ENCODE data around the gene TAMM41. TPM values are rescaled to one million over a fixed set of nuclear protein-coding genes. Genes with fewer than 3 reads are reported as not detected.

TAMM41 gene
- total RNA-seq, 5 donors from 2014 or later (not counting 1 experiment from before 2014, with no cell fraction given) = 19.6 to 43.3 (median 32.4) TPM

GRCh38 chr3:11789412-11789811, 57.3 kb downstream of the TAMM41 start:
- H3K9me3 ChIP-seq = no peaks in the 10 kb centered on the region
- Mint-ChIP-seq H3K4me3 (no peak overlapping the region), H3K9me3 (peaks cover 0 to 2% (median 0%) of the 10 kb centered on the region in 3 donors), H3K4me1 (peaks cover 14 to 23% (median 14%) of the 10 kb centered on the region in 3 donors), H3K27me3 (no peaks in the 10 kb centered on the region), H3K27ac (peak overlapping the region in 1 of 2 donors; percentile 69), H3K36me3 (peaks cover 71% of the 10 kb centered on the region)
- no peaks in the 10 kb centered on the region for H3K27me3 ChIP-seq (replicated peaks in 1 of 2; ENCODE audit: control insufficient read depth in 2 of 2, extremely low read depth in 1 of 2, insufficient read depth in 2 of 2, low read length in 1 of 2)
- H3K27ac ChIP-seq (ENCODE audit: low read length) = no peak overlapping the region
- ChIA-PET POLR2A (interaction anchor here in 1 of 2 donors (0.7 kb wide), 1 partner anchor 518 kb away, joined by 8 read pairs; no protein-coding TSS in a partner anchor), CTCF (no interaction called here)
- H3K4me3 ChIP-seq (ENCODE audit: control insufficient read depth in 1 of 2, extremely low read depth in 1 of 2, low read length in 1 of 2) = no peak overlapping the region
- no CpG with 5 or more reads among the region's 1 CpG for WGBS (ENCODE audit: insufficient coverage)
- H3K36me3 ChIP-seq (ENCODE audit: control insufficient read depth in 2 of 2, extremely low read depth in 1 of 2, insufficient read depth in 1 of 2, low read length in 1 of 2) = peaks cover 6 to 64% of the 10 kb centered on the region in 2 donors
- DNase-seq = no peak
- H3K4me1 ChIP-seq (ENCODE audit: control insufficient read depth in 1 of 2, extremely low read depth in 1 of 2, insufficient read depth in 2 of 2, low read length in 2 of 2) = peaks cover 0 to 17% of the 10 kb centered on the region in 2 experiments
- ATAC-seq (replicated peaks in 1 of 4) = no peak

GRCh38 chr3:11784971-11785377, 61.7 kb downstream of the TAMM41 start:
- H3K27ac ChIP-seq (ENCODE audit: low read length) = peak overlapping the region; percentile 62
- Mint-ChIP-seq H3K9me3 (peaks cover 0 to 2% (median 0%) of the 10 kb centered on the region in 3 donors), H3K4me1 (peaks cover 14 to 25% (median 19%) of the 10 kb centered on the region in 3 donors), H3K27me3 (no peaks in the 10 kb centered on the region), H3K36me3 (peaks cover 37% of the 10 kb centered on the region), H3K4me3 (peak overlapping the region; percentile 36 to 69 (median 65)), H3K27ac (peak overlapping the region; percentile 59 to 92)
- DNase-seq (peak in 17 of 35 experiments; percentile 1 to 36 (median 9)), ATAC-seq (replicated peaks in 1 of 4) (peak; percentile 51 to 88 (median 73))
- H3K4me1 ChIP-seq (ENCODE audit: control insufficient read depth in 1 of 2, extremely low read depth in 1 of 2, insufficient read depth in 2 of 2, low read length in 2 of 2) = peaks cover 0 to 17% of the 10 kb centered on the region in 2 experiments
- 0% methylated on average over 1 of the region's 3 CpGs for WGBS (ENCODE audit: insufficient coverage)
- ChIA-PET POLR2A (interaction anchor here (0.6 to 0.7 kb wide), 2 partner anchors 15 to 1190 kb away, joined by 3 to 4 read pairs; no protein-coding TSS in a partner anchor), CTCF (interaction anchor here in 1 of 2 donors (1.0 kb wide), 1 partner anchor 19 kb away, joined by 3 read pairs; no protein-coding TSS in a partner anchor)
- peaks cover 6 to 22% of the 10 kb centered on the region in 2 donors for H3K36me3 ChIP-seq (ENCODE audit: control insufficient read depth in 2 of 2, extremely low read depth in 1 of 2, insufficient read depth in 1 of 2, low read length in 1 of 2)
- no peaks in the 10 kb centered on the region for H3K27me3 ChIP-seq (replicated peaks in 1 of 2; ENCODE audit: control insufficient read depth in 2 of 2, extremely low read depth in 1 of 2, insufficient read depth in 2 of 2, low read length in 1 of 2)
- no peaks in the 10 kb centered on the region for H3K9me3 ChIP-seq
- peak overlapping the region in 1 of 2 donors; percentile 29 for H3K4me3 ChIP-seq (ENCODE audit: control insufficient read depth in 1 of 2, extremely low read depth in 1 of 2, low read length in 1 of 2)

GRCh38 chr3:11780341-11780740, 66.3 kb downstream of the TAMM41 start:
- Mint-ChIP-seq H3K9me3 (no peaks in the 10 kb centered on the region), H3K36me3 (peaks cover 31% of the 10 kb centered on the region), H3K27ac (no peak overlapping the region), H3K4me1 (peaks cover 9 to 15% (median 12%) of the 10 kb centered on the region in 3 donors), H3K4me3 (no peak overlapping the region), H3K27me3 (no peaks in the 10 kb centered on the region)
- ChIA-PET POLR2A (interaction anchor here in 1 of 2 donors (0.5 kb wide), 1 partner anchor 43 kb away, joined by 3 read pairs; no protein-coding TSS in a partner anchor), CTCF (no interaction called here)
- H3K27ac ChIP-seq (ENCODE audit: low read length) = no peak overlapping the region
- no peak overlapping the region for H3K4me3 ChIP-seq (ENCODE audit: control insufficient read depth in 1 of 2, extremely low read depth in 1 of 2, low read length in 1 of 2)
- peaks cover 0 to 8% of the 10 kb centered on the region in 2 experiments for H3K4me1 ChIP-seq (ENCODE audit: control insufficient read depth in 1 of 2, extremely low read depth in 1 of 2, insufficient read depth in 2 of 2, low read length in 2 of 2)
- ATAC-seq (replicated peaks in 1 of 4) = no peak
- no peaks in the 10 kb centered on the region for H3K27me3 ChIP-seq (replicated peaks in 1 of 2; ENCODE audit: control insufficient read depth in 2 of 2, extremely low read depth in 1 of 2, insufficient read depth in 2 of 2, low read length in 1 of 2)
- DNase-seq = no peak
- 100% methylated on average over 1 of the region's 1 CpG for WGBS (ENCODE audit: insufficient coverage)
- no peaks in the 10 kb centered on the region for H3K9me3 ChIP-seq
- peaks cover 0 to 5% of the 10 kb centered on the region in 2 donors for H3K36me3 ChIP-seq (ENCODE audit: control insufficient read depth in 2 of 2, extremely low read depth in 1 of 2, insufficient read depth in 1 of 2, low read length in 1 of 2)

- H3K4me1 Mint-ChIP-seq = peaks cover 2 to 8% (median 7%) of the 10 kb centered on the region in 3 donors
- ATAC-seq (replicated peaks in 1 of 4) = no peak
- Histone ChIP-seq H3K27me3 (replicated peaks in 1 of 2; ENCODE audit: control insufficient read depth in 2 of 2, extremely low read depth in 1 of 2, insufficient read depth in 2 of 2, low read length in 1 of 2) (no peaks in the 10 kb centered on the region), H3K27ac (ENCODE audit: low read length) (no peak overlapping the region), H3K4me3 (ENCODE audit: control insufficient read depth in 1 of 2, extremely low read depth in 1 of 2, low read length in 1 of 2) (no peak overlapping the region), H3K36me3 (ENCODE audit: control insufficient read depth in 2 of 2, extremely low read depth in 1 of 2, insufficient read depth in 1 of 2, low read length in 1 of 2) (peaks cover 0 to 5% of the 10 kb centered on the region in 2 donors), H3K4me1 (ENCODE audit: control insufficient read depth in 1 of 2, extremely low read depth in 1 of 2, insufficient read depth in 2 of 2, low read length in 2 of 2) (peaks cover 0 to 1% of the 10 kb centered on the region in 2 experiments), H3K9me3 (no peaks in the 10 kb centered on the region)
- H3K36me3 Mint-ChIP-seq = peaks cover 27% of the 10 kb centered on the region
- no peak overlapping the region for H3K4me3 Mint-ChIP-seq
- H3K27ac Mint-ChIP-seq = no peak overlapping the region
- H3K27me3 Mint-ChIP-seq = no peaks in the 10 kb centered on the region
- ChIA-PET POLR2A (no interaction called here), CTCF (no interaction called here)
- WGBS (ENCODE audit: insufficient coverage) = 97% methylated on average over 3 of the region's 3 CpGs
- H3K9me3 Mint-ChIP-seq = no peaks in the 10 kb centered on the region
- no peak for DNase-seq
Observed at GRCh38 chr3:11779626-11780025, 67.1 kb downstream of the TAMM41 start.

GRCh38 chr3:11778248-11778647, 68.4 kb downstream of the TAMM41 start:
- CTCF ChIA-PET = no interaction called here
- POLR2A ChIA-PET = no interaction called here
- Mint-ChIP-seq H3K9me3 (no peaks in the 10 kb centered on the region), H3K27ac (no peak overlapping the region), H3K27me3 (no peaks in the 10 kb centered on the region), H3K4me1 (no peaks in the 10 kb centered on the region), H3K36me3 (peaks cover 27% of the 10 kb centered on the region), H3K4me3 (no peak overlapping the region)
- Histone ChIP-seq H3K27ac (ENCODE audit: low read length) (no peak overlapping the region), H3K27me3 (replicated peaks in 1 of 2; ENCODE audit: control insufficient read depth in 2 of 2, extremely low read depth in 1 of 2, insufficient read depth in 2 of 2, low read length in 1 of 2) (no peaks in the 10 kb centered on the region), H3K9me3 (no peaks in the 10 kb centered on the region), H3K4me1 (ENCODE audit: control insufficient read depth in 1 of 2, extremely low read depth in 1 of 2, insufficient read depth in 2 of 2, low read length in 2 of 2) (no peaks in the 10 kb centered on the region), H3K4me3 (ENCODE audit: control insufficient read depth in 1 of 2, extremely low read depth in 1 of 2, low read length in 1 of 2) (no peak overlapping the region), H3K36me3 (ENCODE audit: control insufficient read depth in 2 of 2, extremely low read depth in 1 of 2, insufficient read depth in 1 of 2, low read length in 1 of 2) (peaks cover 0 to 5% of the 10 kb centered on the region in 2 donors)
- DNase-seq (no peak), ATAC-seq (replicated peaks in 1 of 4) (no peak)
- WGBS (ENCODE audit: insufficient coverage) = 100% methylated on average over 1 of the region's 2 CpGs

GRCh38 chr3:11776346-11776745, 70.3 kb downstream of the TAMM41 start:
- no peak overlapping the region for H3K27ac Mint-ChIP-seq
- ATAC-seq (replicated peaks in 1 of 4) (no peak), DNase-seq (no peak)
- no peaks in the 10 kb centered on the region for H3K27me3 Mint-ChIP-seq
- H3K27ac ChIP-seq (ENCODE audit: low read length) = no peak overlapping the region
- H3K9me3 Mint-ChIP-seq = no peaks in the 10 kb centered on the region
- peaks cover 27% of the 10 kb centered on the region for H3K36me3 Mint-ChIP-seq
- POLR2A ChIA-PET = no interaction called here
- 90% methylated on average over 3 of the region's 8 CpGs for WGBS (ENCODE audit: insufficient coverage)
- no peaks in the 10 kb centered on the region for H3K4me1 ChIP-seq (ENCODE audit: control insufficient read depth in 1 of 2, extremely low read depth in 1 of 2, insufficient read depth in 2 of 2, low read length in 2 of 2)
- H3K27me3 ChIP-seq (replicated peaks in 1 of 2; ENCODE audit: control insufficient read depth in 2 of 2, extremely low read depth in 1 of 2, insufficient read depth in 2 of 2, low read length in 1 of 2) = no peaks in the 10 kb centered on the region
- H3K4me1 Mint-ChIP-seq = peaks cover under 1 to 2% (median under 1%) of the 10 kb centered on the region in 3 donors
- no peaks in the 10 kb centered on the region for H3K9me3 ChIP-seq
- peaks cover 0 to 5% of the 10 kb centered on the region in 2 donors for H3K36me3 ChIP-seq (ENCODE audit: control insufficient read depth in 2 of 2, extremely low read depth in 1 of 2, insufficient read depth in 1 of 2, low read length in 1 of 2)
- no peak overlapping the region for H3K4me3 ChIP-seq (ENCODE audit: control insufficient read depth in 1 of 2, extremely low read depth in 1 of 2, low read length in 1 of 2)
- CTCF ChIA-PET = no interaction called here
- no peak overlapping the region for H3K4me3 Mint-ChIP-seq

All from T-cell (primary cell).